Liver (tissue), 9 donors: ENCODE data around the gene PIK3R5. TPM values are rescaled to one million over a fixed set of nuclear protein-coding genes. Genes with fewer than 3 reads are reported as not detected.
A peak's percentile ranks its signal among the peaks of the same experiment; 100 is the strongest.

Experiments used
- DNase-seq: peaks from one replicate; pipeline ENCODE4 v3.0.0-alpha.2; 2017; ENCODE audit warnings: low spot score
- H3K27ac ChIP-seq, 2 donors: one replicate each; pipeline ENCODE4 v1.7.0; 2013; ENCODE audit warnings: inconsistent platforms in 2 of 2, low read length in 2 of 2, control low read depth in 1 of 2, low read depth in 1 of 2, mild to moderate bottlenecking in 1 of 2
- H3K27me3 ChIP-seq, 4 donors: one replicate each; pipeline versions ENCODE4 v1.6.1 to v1.7.0; 2013; ENCODE audit warnings: low read length in 3 of 4, inconsistent platforms in 1 of 4, mild to moderate bottlenecking in 1 of 4, moderate library complexity in 1 of 4; ENCODE audit not compliant: control insufficient read depth in 4 of 4, insufficient read depth in 4 of 4
- H3K36me3 ChIP-seq, 4 donors: one replicate each; pipeline versions ENCODE4 v1.6.1 to v1.7.0; 2013; ENCODE audit warnings: low read length in 3 of 4, mild to moderate bottlenecking in 3 of 4, low read depth in 1 of 4, moderate library complexity in 1 of 4; ENCODE audit not compliant: control insufficient read depth in 4 of 4, insufficient read depth in 3 of 4
- H3K4me1 ChIP-seq, 4 donors: one replicate each; pipeline versions ENCODE4 v1.6.1 to v1.7.0; 2013; ENCODE audit warnings: low read length in 3 of 4, mild to moderate bottlenecking in 3 of 4, moderate library complexity in 1 of 4; ENCODE audit not compliant: control insufficient read depth in 4 of 4, insufficient read depth in 4 of 4
- H3K4me3 ChIP-seq, 3 donors: one replicate each; pipeline versions ENCODE4 v1.6.1 to v1.7.0; 2013; ENCODE audit warnings: low read length in 3 of 3, control low read depth in 1 of 3, low read depth in 1 of 3, mild to moderate bottlenecking in 1 of 3
- H3K9ac ChIP-seq, 2 donors: one replicate each; pipeline ENCODE4 v1.7.0; 2013; ENCODE audit warnings: low read length in 2 of 2, mild to moderate bottlenecking in 2 of 2, moderate library complexity in 2 of 2, control low read depth in 1 of 2, low read depth in 1 of 2
- H3K9me3 ChIP-seq, 4 donors: one replicate each; pipeline versions ENCODE4 v1.6.1 to v1.7.0; 2013; ENCODE audit warnings: low read length in 3 of 4; ENCODE audit not compliant: control insufficient read depth in 4 of 4
- EGR1 ChIP-seq, 2 donors: IDR thresholded peaks; 2 replicates each; pipeline ENCODE4 v1.6.1; 2016 to 2018; ENCODE audit warnings: antibody characterized with exemption in 2 of 2, low read depth in 2 of 2
- FOXA1 ChIP-seq: IDR thresholded peaks from 2 replicates; pipeline ENCODE4 v1.6.1; 2016; ENCODE audit warnings: antibody characterized with exemption
- FOXA2 ChIP-seq: IDR thresholded peaks from 2 replicates; pipeline ENCODE4 v1.6.1; 2016; ENCODE audit warnings: antibody characterized with exemption
- GABPA ChIP-seq, 2 donors: IDR thresholded peaks in 1 of 2; conservative IDR thresholded peaks in 1 of 2; 2 replicates each; pipeline ENCODE4 v1.6.1; 2016; ENCODE audit warnings: antibody characterized with exemption in 2 of 2, mild to moderate bottlenecking in 1 of 2, moderate library complexity in 1 of 2
- HNF4A ChIP-seq, 2 donors: conservative IDR thresholded peaks; 2 replicates each; pipeline ENCODE4 v1.6.1; 2016; ENCODE audit warnings: antibody characterized with exemption in 2 of 2, mild to moderate bottlenecking in 2 of 2
- JUND ChIP-seq, 2 donors: IDR thresholded peaks; 2 replicates each; pipeline ENCODE4 v1.6.1; 2016; ENCODE audit warnings: antibody characterized with exemption in 2 of 2
- NR2F2 ChIP-seq: IDR thresholded peaks from 2 replicates; pipeline ENCODE4 v1.6.1; 2016; ENCODE audit warnings: antibody characterized with exemption
- RAD21 ChIP-seq, 2 donors: IDR thresholded peaks; 2 replicates each; pipeline ENCODE4 v1.6.1; 2016; ENCODE audit warnings: antibody characterized with exemption in 2 of 2, mild to moderate bottlenecking in 2 of 2
- RXRA ChIP-seq, 2 donors: IDR thresholded peaks; 2 replicates each; pipeline ENCODE4 v1.6.1; 2017 to 2018; ENCODE audit warnings: antibody characterized with exemption in 2 of 2, mild to moderate bottlenecking in 1 of 2
- SP1 ChIP-seq: IDR thresholded peaks from 2 replicates; pipeline ENCODE4 v1.6.1; 2018; ENCODE audit warnings: antibody characterized with exemption, mild to moderate bottlenecking
- TAF1 ChIP-seq: conservative IDR thresholded peaks from 2 replicates; pipeline ENCODE4 v1.6.1; 2016; ENCODE audit warnings: antibody characterized with exemption, mild to moderate bottlenecking
- YY1 ChIP-seq: IDR thresholded peaks from 2 replicates; pipeline ENCODE4 v1.6.1; 2016; ENCODE audit warnings: antibody characterized with exemption, mild to moderate bottlenecking
- WGBS: extraction: QIAGEN DNeasy Blood & Tissue Kit; methylation state at CpG from one replicate; pipeline ENCODE4 v1.1.7; 2013; 5-methylcytosine and 5-hydroxymethylcytosine counted together
- polyA plus RNA-seq, 2 donors: library from polyadenylated mRNA; stranded (reverse) in 1 of 2; unstranded in 1 of 2; fragments of 200-250 nt in 1 of 2; fragments of >200 nt in 1 of 2; fragmentation: Nextera tagmentation in 1 of 2; extraction: Ambion mirVana in 1 of 2; gene quantifications; one replicate each; pipeline versions ENCODE4 v1.2.1 to v1.2.3, GENCODE V29; 2013 to 2015
- total RNA-seq, 2 donors: library from RNA; depleted of rRNA; stranded (reverse); fragments of >200 nt; gene quantifications; one replicate each; pipeline ENCODE4 v1.2.3, GENCODE V29; 2014
- TF ChIP-seq, protein P1 (sequence below): IDR thresholded peaks from 2 replicates; pipeline ENCODE4 v1.6.1; 2016; ENCODE audit warnings: antibody characterized with exemption, mild to moderate bottlenecking
- TF ChIP-seq, protein P2 (sequence below): IDR thresholded peaks from 2 replicates; pipeline ENCODE4 v1.6.1; 2016; ENCODE audit warnings: antibody characterized with exemption
- TF ChIP-seq, protein P3 (sequence below): IDR thresholded peaks from 2 replicates; pipeline ENCODE4 v1.6.1; 2016; ENCODE audit warnings: antibody characterized with exemption
- TF ChIP-seq, protein P4 (sequence below): fragments of 150-350 bp; IDR thresholded peaks from 2 replicates; pipeline ENCODE4 v1.5.1; 2017; ENCODE audit warnings: improper control_type of control experiment, low read depth, low read length; ENCODE audit not compliant: missing input control
- donor health status: healthy.
- donor health status: healthy.
- donor health status: healthy.
- donor health status: healthy.
- donor health status: healthy.

PIK3R5 gene
- total and polyA plus RNA-seq, 4 donors, result 0.93 to 7.8 (median 2.6) TPM

DNA sequence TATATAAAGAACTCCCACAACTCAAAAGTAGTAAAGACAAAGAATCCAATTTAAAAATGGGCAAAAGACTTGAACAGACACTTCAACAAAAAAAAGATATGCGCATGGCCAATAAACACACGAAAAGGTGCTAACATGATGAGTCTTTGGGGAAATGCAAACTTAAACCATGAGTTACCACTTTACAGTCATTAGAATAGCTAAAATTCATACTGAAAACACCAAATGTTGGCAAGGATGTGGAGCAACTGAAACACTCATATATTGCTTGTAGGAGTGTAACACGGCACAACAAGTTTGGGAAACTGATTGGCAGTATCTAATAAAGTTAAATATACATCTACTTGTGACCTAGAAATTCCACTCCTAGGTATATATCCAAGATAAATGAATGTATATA lies 3.0 kb upstream of the PIK3R5 start:
- TF ChIP-seq RAD21 (IDR thresholded peaks at IDR 0.05) (no peak), EGR1 (IDR thresholded peaks at IDR 0.05; ENCODE audit: low read depth in 2 of 2) (no peak), FOXA2 (no peak), YY1 (no peak), JUND (IDR thresholded peaks at IDR 0.05) (no peak), NR2F2 (no peak), HNF4A (conservative IDR thresholded peaks at IDR 0.05) (no peak)
- TF ChIP-seq, protein P1, sequence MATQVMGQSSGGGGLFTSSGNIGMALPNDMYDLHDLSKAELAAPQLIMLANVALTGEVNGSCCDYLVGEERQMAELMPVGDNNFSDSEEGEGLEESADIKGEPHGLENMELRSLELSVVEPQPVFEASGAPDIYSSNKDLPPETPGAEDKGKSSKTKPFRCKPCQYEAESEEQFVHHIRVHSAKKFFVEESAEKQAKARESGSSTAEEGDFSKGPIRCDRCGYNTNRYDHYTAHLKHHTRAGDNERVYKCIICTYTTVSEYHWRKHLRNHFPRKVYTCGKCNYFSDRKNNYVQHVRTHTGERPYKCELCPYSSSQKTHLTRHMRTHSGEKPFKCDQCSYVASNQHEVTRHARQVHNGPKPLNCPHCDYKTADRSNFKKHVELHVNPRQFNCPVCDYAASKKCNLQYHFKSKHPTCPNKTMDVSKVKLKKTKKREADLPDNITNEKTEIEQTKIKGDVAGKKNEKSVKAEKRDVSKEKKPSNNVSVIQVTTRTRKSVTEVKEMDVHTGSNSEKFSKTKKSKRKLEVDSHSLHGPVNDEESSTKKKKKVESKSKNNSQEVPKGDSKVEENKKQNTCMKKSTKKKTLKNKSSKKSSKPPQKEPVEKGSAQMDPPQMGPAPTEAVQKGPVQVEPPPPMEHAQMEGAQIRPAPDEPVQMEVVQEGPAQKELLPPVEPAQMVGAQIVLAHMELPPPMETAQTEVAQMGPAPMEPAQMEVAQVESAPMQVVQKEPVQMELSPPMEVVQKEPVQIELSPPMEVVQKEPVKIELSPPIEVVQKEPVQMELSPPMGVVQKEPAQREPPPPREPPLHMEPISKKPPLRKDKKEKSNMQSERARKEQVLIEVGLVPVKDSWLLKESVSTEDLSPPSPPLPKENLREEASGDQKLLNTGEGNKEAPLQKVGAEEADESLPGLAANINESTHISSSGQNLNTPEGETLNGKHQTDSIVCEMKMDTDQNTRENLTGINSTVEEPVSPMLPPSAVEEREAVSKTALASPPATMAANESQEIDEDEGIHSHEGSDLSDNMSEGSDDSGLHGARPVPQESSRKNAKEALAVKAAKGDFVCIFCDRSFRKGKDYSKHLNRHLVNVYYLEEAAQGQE, result no peak
- TF ChIP-seq, protein P2, sequence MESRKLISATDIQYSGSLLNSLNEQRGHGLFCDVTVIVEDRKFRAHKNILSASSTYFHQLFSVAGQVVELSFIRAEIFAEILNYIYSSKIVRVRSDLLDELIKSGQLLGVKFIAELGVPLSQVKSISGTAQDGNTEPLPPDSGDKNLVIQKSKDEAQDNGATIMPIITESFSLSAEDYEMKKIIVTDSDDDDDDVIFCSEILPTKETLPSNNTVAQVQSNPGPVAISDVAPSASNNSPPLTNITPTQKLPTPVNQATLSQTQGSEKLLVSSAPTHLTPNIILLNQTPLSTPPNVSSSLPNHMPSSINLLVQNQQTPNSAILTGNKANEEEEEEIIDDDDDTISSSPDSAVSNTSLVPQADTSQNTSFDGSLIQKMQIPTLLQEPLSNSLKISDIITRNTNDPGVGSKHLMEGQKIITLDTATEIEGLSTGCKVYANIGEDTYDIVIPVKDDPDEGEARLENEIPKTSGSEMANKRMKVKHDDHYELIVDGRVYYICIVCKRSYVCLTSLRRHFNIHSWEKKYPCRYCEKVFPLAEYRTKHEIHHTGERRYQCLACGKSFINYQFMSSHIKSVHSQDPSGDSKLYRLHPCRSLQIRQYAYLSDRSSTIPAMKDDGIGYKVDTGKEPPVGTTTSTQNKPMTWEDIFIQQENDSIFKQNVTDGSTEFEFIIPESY, result no peak
- TF ChIP-seq, protein P3, sequence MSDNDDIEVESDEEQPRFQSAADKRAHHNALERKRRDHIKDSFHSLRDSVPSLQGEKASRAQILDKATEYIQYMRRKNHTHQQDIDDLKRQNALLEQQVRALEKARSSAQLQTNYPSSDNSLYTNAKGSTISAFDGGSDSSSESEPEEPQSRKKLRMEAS, result no peak

DNA sequence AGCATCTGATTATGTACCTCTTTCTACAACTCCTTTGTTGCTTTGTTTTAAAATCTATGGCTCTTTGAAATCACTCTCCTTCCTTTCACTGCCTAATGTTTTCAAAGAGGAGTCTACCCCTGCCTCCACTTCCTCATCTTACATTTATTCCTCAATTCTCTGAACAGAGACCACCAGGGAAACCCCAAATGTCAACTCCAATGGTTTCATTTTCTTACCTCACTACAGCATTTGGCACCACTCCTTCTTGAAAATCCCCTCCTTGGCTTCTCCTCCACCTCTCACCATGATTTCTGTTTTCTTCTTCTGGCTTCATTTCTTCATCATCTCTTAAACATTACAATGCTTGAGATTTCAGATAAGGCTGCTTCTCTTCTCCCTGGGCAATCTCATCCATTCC lies 2.4 kb upstream of the PIK3R5 start:
- H3K27ac ChIP-seq, result peak overlapping the region in 1 of 2 donors; percentile 78
- no peak overlapping the region for H3K9ac ChIP-seq
- no peaks in the 10 kb centered on the region for H3K9me3 ChIP-seq
- H3K27me3 ChIP-seq, result peaks cover 0 to 4% (median 2%) of the 10 kb centered on the region in 4 donors
- TF ChIP-seq FOXA2, result no peak
- TF ChIP-seq GABPA (IDR thresholded peaks at IDR 0.05 in 1 of 2, conservative IDR thresholded peaks at IDR 0.05 in 1 of 2), result no peak
- TF ChIP-seq RAD21 (IDR thresholded peaks at IDR 0.05), result no peak
- DNase-seq, result no peak
- no peaks in the 10 kb centered on the region for H3K36me3 ChIP-seq
- peaks cover 0 to 5% (median 0%) of the 10 kb centered on the region in 4 donors for H3K4me1 ChIP-seq
- H3K4me3 ChIP-seq, result no peak overlapping the region

More for the DNA sequence above, 3.0 kb upstream of the PIK3R5 start:
- peaks cover 0 to 4% (median 2%) of the 10 kb centered on the region in 4 donors for H3K27me3 ChIP-seq
- H3K27ac ChIP-seq, result no peak overlapping the region
- WGBS, result 81% methylated on average over 3 of the region's 3 CpGs
- H3K9me3 ChIP-seq, result no peaks in the 10 kb centered on the region
- H3K9ac ChIP-seq, result no peak overlapping the region
- DNase-seq, result no peak
- H3K4me1 ChIP-seq, result peaks cover 0 to 5% (median 0%) of the 10 kb centered on the region in 4 donors
- no peaks in the 10 kb centered on the region for H3K36me3 ChIP-seq
- no peak overlapping the region for H3K4me3 ChIP-seq

DNA sequence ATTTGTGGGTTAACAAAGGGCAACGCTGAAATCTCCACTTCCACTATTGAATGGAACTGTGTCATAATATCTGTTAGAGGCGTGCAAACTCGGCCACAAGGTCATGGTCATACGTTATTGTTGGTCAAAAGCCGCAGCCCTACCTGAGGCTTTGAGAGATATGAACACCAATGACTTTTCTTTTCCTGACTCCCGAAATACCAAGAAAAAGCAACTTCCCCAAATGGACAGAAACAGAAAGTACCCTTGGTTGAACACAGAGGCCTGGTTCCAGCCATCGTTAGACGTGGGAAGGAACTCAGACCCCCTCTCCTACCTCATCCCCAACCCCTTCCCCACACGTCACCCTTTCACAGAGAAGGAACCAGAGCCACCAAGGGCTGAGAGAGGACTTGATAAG lies 1.4 kb upstream of the PIK3R5 start:
- Histone ChIP-seq H3K4me1 (peaks cover 0 to 5% (median 0%) of the 10 kb centered on the region in 4 donors), H3K27me3 (peaks cover 0 to 4% (median 2%) of the 10 kb centered on the region in 4 donors), H3K9ac (no peak overlapping the region), H3K9me3 (no peaks in the 10 kb centered on the region), H3K27ac (peak overlapping the region; percentile 62 to 78), H3K36me3 (no peaks in the 10 kb centered on the region), H3K4me3 (no peak overlapping the region)
- TF ChIP-seq RAD21 (IDR thresholded peaks at IDR 0.05) (no peak), YY1 (no peak), FOXA2 (no peak), FOXA1 (no peak), RXRA (IDR thresholded peaks at IDR 0.05) (no peak), EGR1 (IDR thresholded peaks at IDR 0.05; ENCODE audit: low read depth in 2 of 2) (no peak), HNF4A (conservative IDR thresholded peaks at IDR 0.05) (no peak), TAF1 (no peak), SP1 (no peak), NR2F2 (no peak)
- TF ChIP-seq, protein P1, result no peak
- TF ChIP-seq, protein P4, sequence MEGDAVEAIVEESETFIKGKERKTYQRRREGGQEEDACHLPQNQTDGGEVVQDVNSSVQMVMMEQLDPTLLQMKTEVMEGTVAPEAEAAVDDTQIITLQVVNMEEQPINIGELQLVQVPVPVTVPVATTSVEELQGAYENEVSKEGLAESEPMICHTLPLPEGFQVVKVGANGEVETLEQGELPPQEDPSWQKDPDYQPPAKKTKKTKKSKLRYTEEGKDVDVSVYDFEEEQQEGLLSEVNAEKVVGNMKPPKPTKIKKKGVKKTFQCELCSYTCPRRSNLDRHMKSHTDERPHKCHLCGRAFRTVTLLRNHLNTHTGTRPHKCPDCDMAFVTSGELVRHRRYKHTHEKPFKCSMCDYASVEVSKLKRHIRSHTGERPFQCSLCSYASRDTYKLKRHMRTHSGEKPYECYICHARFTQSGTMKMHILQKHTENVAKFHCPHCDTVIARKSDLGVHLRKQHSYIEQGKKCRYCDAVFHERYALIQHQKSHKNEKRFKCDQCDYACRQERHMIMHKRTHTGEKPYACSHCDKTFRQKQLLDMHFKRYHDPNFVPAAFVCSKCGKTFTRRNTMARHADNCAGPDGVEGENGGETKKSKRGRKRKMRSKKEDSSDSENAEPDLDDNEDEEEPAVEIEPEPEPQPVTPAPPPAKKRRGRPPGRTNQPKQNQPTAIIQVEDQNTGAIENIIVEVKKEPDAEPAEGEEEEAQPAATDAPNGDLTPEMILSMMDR, result no peak
- DNase-seq, result no peak
- 68% methylated on average over 9 of the region's 9 CpGs for WGBS
